Measurements from ENCODE around the gene APBA2. TPM values are rescaled to one million over a fixed set of nuclear protein-coding genes. Genes with fewer than 3 reads are reported as not detected.

APBA2 gene
- total RNA-seq, 1 donor, result 4.7 TPM

DNA sequence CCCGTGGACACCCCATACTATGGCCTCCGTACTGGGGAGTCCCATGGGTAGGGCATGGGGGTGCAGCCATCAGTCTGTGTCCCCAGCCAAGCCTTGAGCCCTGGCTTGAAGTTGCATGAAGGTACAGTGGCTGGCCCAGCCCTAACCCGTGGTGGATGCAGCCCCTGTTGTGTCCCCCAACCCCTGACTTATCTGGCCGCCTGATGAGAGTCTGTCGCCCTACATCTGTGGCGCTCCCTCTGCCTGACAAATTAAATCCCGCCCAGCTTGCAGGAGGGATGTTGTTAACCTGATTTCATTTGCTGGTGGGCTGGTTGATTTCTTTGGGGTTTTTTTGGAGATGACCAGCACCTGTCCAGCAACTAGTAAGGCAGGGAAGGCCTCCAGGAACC lies 186.1 kb downstream of the APBA2 start:
- DNase-seq (ENCODE audit: low read depth), result no peak
- H3K4me3 ChIP-seq (ENCODE audit: low read depth, low read length), result no peak overlapping the region
- no peak for TF ChIP-seq CTCF (IDR thresholded peaks at IDR 0.05; ENCODE audit: insufficient read depth, low read depth, low read length)

DNA sequence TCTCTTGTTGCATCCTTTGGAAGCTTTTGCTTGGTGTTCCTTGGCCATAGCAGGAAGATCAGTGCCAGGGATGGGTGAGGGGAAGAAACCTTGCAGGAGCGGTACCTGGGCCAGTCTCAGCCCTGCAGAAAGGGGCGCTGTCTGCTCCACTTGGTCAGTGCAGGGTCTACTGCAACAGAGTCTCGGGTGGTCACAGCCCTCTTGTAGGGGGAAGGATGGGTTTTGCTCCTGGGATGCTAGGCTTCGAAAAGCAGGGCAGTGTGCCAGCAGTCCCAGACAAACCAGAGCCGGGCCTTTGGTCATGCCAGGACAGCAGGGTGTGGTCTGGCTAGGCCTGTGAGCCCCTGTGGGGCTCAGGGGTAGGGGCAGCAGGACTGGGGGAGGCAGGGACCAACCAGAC lies 186.7 kb downstream of the APBA2 start:
- no peak overlapping the region for H3K4me3 ChIP-seq (ENCODE audit: low read depth, low read length)
- no peak for DNase-seq (ENCODE audit: low read depth)
- TF ChIP-seq CTCF (IDR thresholded peaks at IDR 0.05; ENCODE audit: insufficient read depth, low read depth, low read length), result no peak

GRCh38 chr15:29074045-29074444 lies 188.3 kb downstream of the APBA2 start:
- no peak for TF ChIP-seq CTCF (IDR thresholded peaks at IDR 0.05; ENCODE audit: insufficient read depth, low read depth, low read length)
- no peak overlapping the region for H3K4me3 ChIP-seq (ENCODE audit: low read depth, low read length)
- no peak for DNase-seq (ENCODE audit: low read depth)

- H3K4me3 ChIP-seq (ENCODE audit: low read depth, low read length), result no peak overlapping the region
- DNase-seq (ENCODE audit: low read depth), result no peak
- no peak for TF ChIP-seq CTCF (IDR thresholded peaks at IDR 0.05; ENCODE audit: insufficient read depth, low read depth, low read length)
These were observed 192.8 kb downstream of the APBA2 start for GRCh38 chr15:29078541-29078940.

DNA sequence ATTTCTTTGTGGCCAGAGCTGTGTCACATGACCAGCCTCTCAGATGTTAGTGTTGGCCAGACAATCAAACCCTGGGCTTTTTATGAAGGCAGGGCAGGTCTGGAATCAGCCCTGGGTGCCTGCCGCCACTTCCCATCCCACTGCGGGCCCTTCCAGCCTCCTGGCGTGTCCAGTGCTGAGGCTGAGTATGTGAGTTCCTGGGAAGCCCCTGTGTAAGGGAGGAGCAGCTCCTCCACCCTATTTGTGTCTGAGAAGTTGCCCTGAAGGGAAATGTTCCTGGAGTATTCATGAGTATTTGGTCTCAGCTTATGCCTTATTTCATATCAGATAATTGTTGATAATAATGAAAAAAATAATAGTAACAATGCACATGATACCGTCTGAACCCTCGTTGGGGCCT lies 193.7 kb downstream of the APBA2 start:
- H3K4me3 ChIP-seq (ENCODE audit: low read depth, low read length), result no peak overlapping the region
- no peak for DNase-seq (ENCODE audit: low read depth)
- no peak for TF ChIP-seq CTCF (IDR thresholded peaks at IDR 0.05; ENCODE audit: insufficient read depth, low read depth, low read length)

- TF ChIP-seq CTCF (IDR thresholded peaks at IDR 0.05; ENCODE audit: insufficient read depth, low read depth, low read length), result no peak
- no peak for DNase-seq (ENCODE audit: low read depth)
- H3K4me3 ChIP-seq (ENCODE audit: low read depth, low read length), result no peak overlapping the region
These were observed 196.0 kb downstream of the APBA2 start for GRCh38 chr15:29081781-29082180.

DNA sequence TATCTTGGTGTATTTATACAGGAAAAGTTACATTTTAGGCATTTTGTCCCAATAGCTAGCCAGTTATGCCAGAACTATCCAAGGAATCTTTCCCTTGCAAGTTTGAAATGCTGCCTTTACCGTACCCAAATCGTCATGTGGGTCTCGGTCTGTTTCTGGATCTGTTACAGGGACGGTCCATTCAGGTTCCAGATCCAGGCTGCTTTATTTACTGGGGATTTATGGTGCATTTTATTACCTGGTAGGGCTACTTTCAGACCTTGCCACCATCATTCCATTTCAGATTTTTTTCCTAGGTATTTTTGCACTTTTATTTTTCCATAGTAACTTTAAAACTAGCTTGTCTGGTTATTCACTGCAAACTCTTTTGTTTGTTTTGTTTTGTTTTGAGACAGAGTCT lies 197.4 kb downstream of the APBA2 start:
- no peak for TF ChIP-seq CTCF (IDR thresholded peaks at IDR 0.05; ENCODE audit: insufficient read depth, low read depth, low read length)
- DNase-seq (ENCODE audit: low read depth), result no peak
- H3K4me3 ChIP-seq (ENCODE audit: low read depth, low read length), result no peak overlapping the region
